Superior temporal gyrus (tissue), 1 donor: ENCODE results near the gene USP48.
A peak's percentile ranks its signal among the peaks of the same experiment; 100 is the strongest.
"Not testable (repeated sequence)": the region's sequence is repeated elsewhere in the genome, so short reads cannot be mapped to it uniquely, and the experiment has no call there.

Experiments
- DNase-seq: peaks from one replicate; pipeline ENCODE4 v3.0.0-alpha.2; 2016; ENCODE audit errors: extremely low spot score

Gene USP48

DNA sequence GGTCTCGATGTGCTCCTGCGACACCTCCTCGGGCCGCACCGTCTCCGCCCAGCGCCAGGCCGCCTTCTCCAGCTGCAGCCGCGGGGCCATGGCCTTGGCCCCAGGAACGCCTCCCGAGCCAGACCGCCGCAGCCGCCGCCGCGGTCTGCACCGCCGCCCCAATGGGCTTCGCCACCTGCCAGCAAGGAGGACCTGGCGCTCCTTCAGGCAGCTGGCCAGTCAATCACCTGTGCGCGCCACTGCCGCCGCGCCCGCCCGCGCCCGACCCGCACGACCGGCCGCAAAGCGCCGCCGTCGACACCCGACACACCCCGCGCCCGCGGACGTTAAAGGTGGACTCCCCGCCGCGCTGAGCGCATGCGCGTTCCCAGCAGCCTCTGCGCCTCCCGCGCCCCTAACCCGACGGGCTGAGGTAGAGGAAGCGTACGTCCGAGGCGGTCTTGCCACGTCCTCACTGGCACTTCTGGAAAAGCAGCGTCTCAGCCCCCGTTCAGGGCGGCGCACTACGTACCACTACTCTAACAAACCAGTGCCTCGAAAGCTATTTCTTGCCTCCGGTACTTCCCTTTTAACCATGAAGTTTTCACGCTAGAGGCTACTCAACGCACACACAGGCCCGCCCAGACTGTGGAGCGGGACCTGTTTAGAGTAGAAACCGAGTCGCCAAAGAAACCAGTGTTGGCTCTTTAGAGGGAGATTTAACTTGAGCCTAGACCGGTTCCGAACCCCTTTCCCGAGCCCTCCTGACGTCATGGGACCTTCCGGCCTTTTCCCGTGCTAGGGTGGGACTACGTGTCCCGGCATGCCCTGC is at the start of gene USP48:
Gene USP48, minus strand, starts transcription at position 282 of the 811 bp plus-strand sequence. Its CDS starts 192 bp downstream, at position 90.
- peak; percentile 99 for DNase-seq

DNA sequence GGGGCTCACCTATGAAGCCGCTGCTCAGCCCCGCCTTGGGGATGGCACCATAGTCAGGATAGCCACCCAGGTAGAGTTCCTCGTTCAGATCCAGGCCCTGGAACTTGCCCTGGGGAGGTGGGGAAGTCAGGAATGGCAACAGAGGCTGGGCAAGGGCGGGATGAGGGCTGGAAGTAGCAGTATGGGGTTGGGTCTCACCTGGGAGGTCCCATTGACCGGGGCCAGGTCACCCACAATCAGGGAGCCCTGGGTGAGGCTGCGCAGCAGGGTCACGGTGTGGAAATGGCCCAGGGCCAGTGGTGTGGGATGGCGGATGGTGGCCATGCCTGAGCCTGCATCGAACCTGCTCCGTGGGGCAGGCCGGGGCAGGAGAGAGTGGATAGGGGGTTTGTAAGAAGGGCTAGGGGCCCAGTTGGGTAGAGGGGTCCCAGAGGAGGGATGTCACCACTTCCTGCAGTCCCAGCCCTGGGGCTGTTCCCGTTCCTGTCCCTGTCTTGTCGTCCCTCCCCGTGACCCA is 48.6 kb upstream of the USP48 start:
- no peak for DNase-seq

DNA sequence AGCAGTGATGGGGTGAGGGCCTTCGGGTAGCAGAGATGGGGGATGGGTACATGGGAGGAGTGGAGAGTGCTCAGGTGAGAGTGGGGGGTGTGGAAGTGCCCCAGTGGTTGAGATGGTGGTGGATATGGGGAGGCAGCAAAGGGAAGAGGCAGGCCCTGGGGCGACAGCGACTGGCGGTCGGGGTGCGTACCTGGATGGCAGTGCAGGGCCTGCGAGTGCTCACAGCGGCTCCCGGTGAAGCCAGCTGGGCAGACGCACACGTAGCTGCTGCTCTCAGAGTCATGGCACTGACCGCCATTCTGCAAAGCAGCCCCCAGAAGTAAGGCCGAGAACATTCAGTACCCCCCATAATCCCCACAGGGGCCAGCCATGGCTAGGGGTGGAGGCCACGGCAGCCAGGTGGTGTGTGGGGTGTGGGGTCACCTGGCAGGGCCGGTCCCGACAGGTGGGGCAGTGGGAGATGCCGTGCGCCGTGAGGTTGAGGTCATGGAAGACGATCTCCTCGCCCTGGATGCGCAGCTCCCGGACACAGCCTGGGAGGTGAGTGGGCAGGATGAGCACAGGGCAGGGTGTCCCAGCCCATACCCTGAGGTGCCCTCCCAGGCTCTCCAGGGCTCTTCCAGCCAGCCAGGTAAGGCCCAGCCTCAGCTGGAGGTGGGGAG is 48.0 kb upstream of the USP48 start:
- DNase-seq = no peak

DNA sequence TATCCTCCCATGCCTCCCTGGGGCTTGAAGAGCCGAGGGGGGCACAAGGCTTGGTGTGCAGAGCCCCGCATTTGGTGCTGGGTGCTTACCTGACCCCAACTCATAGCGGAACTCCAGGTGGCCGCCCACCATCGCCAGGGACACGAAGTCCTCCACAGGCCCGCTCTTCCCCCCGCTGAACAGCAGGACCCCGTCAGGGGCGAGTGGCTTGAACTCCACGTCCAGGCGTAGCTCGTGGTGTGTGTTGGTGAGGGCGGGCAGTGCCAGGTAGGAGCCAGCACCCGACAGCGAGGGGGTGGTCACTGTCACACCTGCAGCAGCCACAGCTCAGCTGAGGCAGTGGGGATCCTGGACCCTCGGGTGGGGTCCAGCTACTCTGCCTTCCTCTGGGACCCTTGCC is 46.3 kb upstream of the USP48 start:
- no peak for DNase-seq

- DNase-seq = no peak
Observed at GRCh38 chr1:21828506-21829210, 45.7 kb upstream of the USP48 start.

DNA sequence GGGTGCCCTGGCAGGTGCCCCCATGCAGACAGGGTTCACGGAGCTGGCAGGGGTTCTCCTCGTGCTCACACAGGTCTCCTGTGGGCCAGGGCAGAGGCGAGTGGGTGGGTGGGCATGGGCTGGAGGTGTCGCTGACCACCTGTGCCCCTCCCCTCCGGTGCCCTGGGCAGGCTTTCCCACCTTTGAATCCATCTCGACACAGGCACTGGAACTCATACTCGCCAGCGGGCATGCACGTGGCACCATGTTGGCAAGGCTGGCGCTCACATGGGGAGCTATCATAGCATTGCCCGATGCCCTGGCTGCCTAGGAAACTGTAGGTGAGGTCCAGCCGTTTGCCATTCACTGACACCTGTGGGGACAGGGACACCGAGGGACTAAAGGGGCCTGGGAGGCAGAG is 45.1 kb upstream of the USP48 start:
- no peak for DNase-seq

DNA sequence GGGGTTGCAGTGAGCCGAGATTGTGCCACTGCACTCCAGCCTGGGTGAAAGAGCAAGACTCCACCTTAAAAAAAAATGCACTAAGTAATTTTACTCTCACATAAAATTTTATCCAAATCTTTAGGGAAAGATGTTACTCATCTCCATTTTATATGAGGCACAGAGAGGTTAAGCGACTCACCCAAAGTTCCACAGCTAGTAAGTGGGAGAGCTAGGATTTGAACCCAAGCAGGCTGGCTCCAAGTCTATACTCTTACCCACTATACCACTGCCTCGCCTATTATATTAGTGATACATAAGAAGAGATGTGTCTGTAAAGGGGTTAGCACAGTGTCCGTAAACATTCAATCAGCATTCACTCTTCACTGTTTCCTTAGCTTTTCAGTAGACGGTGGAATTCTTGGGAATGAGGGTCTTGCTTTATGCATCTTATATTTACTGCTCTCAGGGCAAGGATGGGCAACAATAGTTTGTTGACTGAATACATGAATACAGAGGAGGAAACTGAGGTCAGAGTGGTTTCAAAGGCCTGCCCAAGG is 44.3 kb upstream of the USP48 start:
- DNase-seq = no peak

DNA sequence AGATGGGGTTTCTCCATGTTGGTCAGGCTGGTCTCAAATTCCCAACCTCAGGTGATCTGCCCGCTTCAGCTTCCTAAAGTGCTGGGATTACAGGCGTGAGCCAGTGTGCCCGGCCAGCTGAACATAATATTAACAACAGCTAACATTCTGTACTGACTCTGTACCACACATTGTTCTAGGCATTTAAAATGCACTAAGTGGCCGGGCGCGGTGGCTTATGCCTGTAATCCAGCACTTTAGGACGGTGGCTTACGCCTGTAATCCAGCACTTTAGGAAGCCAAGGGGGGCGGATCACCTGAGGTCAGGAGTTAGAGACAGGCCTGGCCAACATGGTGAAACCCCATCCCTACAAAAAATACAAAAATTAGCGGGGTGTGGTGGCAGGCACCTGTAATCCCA is 43.7 kb upstream of the USP48 start:
- DNase-seq = not testable (repeated sequence)

DNA sequence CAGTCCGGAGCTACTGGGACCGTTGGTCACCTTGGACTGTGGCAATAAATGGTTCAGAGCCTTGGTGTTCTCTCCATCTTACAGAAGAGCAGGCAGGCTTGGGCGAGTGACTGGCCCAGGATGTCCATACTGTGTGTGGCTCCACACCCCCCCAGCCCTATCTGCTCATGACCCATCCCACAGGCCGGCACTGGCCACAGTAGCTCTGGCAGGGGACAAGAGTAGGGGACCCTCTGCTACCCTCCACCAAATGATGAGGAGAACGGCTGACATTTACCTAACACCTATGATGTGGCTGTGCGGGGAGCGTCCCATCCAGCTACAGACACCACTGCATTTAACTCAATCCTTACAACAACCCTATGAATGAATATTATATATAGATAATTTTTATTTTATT is 42.4 kb upstream of the USP48 start:
- no peak for DNase-seq

- DNase-seq = no peak
Observed at GRCh38 chr1:21824926-21825325, 42.0 kb upstream of the USP48 start.

GRCh38 chr1:21823980-21824702 is 41.2 kb upstream of the USP48 start:
- DNase-seq = no peak

- no peak for DNase-seq
Observed at GRCh38 chr1:21823206-21823979, 40.4 kb upstream of the USP48 start.

DNA sequence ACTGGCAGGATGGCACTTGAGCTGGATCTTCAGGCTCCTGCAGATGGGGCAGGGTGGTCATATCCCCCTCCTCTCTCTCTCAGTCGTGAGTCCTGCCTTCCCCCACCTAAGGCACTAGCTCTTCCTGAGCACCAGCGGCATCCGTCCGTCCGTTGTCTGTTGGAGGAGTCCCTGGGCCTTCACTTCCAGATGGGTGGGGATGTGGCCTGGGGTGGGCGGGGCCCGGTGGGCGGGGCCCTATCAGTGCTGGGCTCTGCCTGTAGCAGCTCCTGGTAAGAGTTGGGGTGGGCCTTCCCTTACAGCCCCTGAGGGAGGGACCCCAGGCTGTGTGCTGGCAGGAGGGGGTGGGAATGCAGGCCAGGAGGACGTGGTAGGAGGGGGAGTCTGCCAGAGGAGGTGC is 39.4 kb upstream of the USP48 start:
- DNase-seq = no peak

DNA sequence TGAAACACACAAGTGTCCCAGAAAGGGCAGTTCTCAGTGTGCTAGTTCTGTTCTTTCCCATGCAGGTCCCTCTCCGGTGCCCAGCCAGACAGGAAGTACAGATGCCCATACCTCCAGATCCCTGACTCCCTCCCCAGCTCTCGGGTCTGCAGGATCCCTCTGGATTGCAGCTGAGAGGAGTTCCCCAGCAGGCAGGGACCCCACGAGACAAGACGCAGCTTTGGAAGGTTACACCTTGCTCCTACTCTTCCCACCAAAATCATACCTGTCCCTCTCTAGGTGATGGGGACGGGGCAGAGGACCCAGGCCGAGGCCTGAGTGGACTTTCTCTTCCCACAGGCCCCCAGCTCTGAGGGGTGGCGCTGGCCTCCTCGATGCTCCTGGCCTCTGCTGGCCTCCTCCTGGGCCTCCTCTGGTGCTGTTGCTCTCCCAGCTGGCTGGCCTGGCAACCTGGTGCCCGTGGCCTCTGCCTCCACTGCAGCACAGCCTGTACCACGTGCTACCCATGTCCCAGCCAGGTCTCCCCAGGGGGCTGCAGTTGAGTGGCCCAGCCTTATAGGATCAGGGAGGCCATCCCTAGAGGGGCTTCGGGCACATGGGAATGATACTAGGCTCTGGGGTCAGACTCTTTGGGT is 38.6 kb upstream of the USP48 start:
- no peak for DNase-seq

DNA sequence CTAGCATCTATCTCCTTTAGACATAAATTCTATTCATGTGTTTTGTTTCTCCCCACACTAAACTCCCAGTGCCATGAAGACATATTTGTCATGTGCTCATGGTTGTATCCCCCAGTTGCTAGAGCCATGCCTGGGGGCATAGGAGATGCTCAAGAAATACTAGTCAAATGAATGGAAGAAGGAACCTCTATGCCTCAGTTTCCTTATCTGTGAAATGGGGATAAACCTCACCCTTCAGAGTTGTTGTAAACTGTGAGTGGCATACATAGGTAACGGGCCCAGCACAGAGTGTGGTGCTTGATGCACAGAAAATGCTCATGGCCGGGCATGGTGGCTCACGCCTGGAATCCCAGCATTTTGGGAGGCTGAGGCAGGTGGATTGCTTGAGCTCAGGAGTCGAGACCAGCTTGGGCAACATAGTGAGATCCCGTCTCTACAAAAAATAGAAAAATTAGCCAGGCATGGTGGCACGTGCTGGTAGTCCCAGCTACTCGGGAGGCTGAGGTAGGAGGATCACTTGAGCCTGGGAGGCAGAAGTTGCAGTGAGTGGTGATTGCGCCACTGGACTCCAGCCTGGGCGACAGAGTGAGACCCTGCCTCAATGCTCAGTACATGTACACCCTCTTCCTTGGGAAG is 37.8 kb upstream of the USP48 start:
- DNase-seq = no peak

DNA sequence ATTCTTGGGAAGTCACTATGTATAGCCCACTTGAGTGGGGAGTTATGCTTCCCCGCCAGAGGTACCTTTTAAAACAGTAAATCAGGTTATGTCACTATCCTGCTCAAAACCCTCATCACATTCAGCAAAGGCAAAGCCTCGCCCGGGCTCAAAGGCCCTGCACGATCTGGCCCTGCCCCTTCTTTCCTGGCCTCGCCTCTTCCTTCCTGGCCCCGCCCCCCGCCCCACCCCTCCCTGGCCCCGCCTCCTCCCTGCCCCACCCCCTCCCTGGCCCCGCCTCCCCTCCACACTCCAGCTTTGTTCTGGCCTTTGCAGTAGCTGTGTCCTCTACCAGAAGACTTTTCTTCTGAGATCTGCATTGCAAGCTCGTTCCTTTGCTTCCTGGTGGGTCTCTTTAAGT is 35.7 kb upstream of the USP48 start:
- DNase-seq = no peak

DNA sequence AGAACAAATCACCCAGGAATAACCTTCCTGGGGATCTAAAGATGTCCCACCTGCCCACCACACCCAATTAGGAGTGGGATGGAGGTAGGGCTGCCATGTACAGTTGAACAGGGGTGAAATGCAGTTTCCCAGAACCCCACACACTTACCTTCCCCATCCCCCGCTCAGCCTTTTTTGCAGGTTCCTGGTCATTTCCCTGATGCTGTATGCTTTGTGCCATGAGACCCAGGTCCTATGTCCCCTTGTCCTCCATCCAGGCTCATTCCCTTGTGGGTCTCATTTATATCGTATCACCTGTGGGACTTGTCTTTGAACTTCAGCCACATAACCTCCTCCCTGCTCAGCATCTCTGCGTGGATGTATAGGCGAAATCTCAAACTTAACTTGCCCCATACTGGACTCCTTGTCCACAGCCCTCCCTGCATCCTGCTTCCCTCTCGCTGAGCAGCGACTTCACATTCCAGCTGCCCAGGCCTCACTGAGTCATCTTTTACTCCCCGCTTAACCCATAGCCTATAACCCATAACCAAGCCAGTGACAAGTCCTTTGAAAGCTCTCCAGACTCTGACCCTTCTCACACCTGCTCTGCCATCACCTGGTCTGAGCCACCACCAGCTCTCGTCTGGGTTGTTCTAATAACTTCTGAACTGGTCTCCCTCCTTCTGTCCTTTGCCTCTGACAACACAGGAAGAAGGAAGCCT is 33.8 kb upstream of the USP48 start:
- no peak for DNase-seq

- DNase-seq = no peak
Observed at GRCh38 chr1:21815724-21816321, 32.9 kb upstream of the USP48 start.
